OCI-LY1 (cell line): ENCODE results near the gene NAT16.

Experiments used
- H2AFZ ChIP-seq: fragments of 200-600 bp; sonication (generic), shearing (Covaris generic); 2 replicates; pipeline ENCODE4 v1.6.0; 2014; ENCODE audit warnings: antibody characterized with exemption, mild to moderate bottlenecking, low read length
- H3F3A ChIP-seq: fragments of 200-600 bp; sonication (generic), shearing (Covaris generic); 2 replicates; pipeline ENCODE4 v1.6.0; 2014; ENCODE audit warnings: mild to moderate bottlenecking, antibody characterized with exemption, low read length, moderate library complexity; ENCODE audit not compliant: insufficient read depth
- H3K27ac ChIP-seq: fragments of 200-600 bp; sonication (generic); 2 replicates; pipeline ENCODE4 v1.5.1; 2014; ENCODE audit warnings: low read length, mixed run types, mild to moderate bottlenecking, low read depth; ENCODE audit not compliant: poor library complexity, severe bottlenecking
- H3K27me3 ChIP-seq: fragments of 200-600 bp; sonication (generic); 2 replicates; pipeline ENCODE4 v1.6.0; 2014; ENCODE audit warnings: antibody characterized with exemption, mild to moderate bottlenecking, low read length, moderate library complexity; ENCODE audit not compliant: insufficient read depth
- H3K36me3 ChIP-seq: fragments of 200-600 bp; sonication (generic); 2 replicates; pipeline ENCODE4 v1.6.1; 2014; ENCODE audit warnings: mild to moderate bottlenecking, antibody characterized with exemption, low read length, moderate library complexity, mixed read lengths; ENCODE audit not compliant: insufficient read depth
- H3K4me1 ChIP-seq: fragments of 200-600 bp; sonication (generic); 2 replicates; pipeline ENCODE4 v1.5.1; 2014; ENCODE audit warnings: mild to moderate bottlenecking, low read length, moderate library complexity; ENCODE audit not compliant: insufficient read depth, severe bottlenecking
- H3K4me2 ChIP-seq: fragments of 200-600 bp; sonication (generic), shearing (Covaris generic); 2 replicates; pipeline ENCODE4 v1.6.1; 2014; ENCODE audit warnings: low read length
- H3K4me3 ChIP-seq: fragments of 200-600 bp; sonication (generic); 2 replicates; pipeline ENCODE4 v1.5.1; 2014; ENCODE audit warnings: low read length, low read depth, mild to moderate bottlenecking, mixed read lengths; ENCODE audit not compliant: poor library complexity, severe bottlenecking
- H3K79me2 ChIP-seq: fragments of 200-600 bp; shearing (Covaris generic); 2 replicates; pipeline ENCODE4 v1.6.1; 2016; ENCODE audit warnings: mixed run types, low read length, mixed read lengths; ENCODE audit not compliant: insufficient read depth
- H3K9ac ChIP-seq: fragments of 200-600 bp; sonication (generic), shearing (Covaris generic); 2 replicates; pipeline ENCODE4 v1.6.1; 2014; ENCODE audit warnings: mild to moderate bottlenecking, low read length, mixed read lengths
- H3K9me2 ChIP-seq: fragments of 200-600 bp; sonication (generic), shearing (Covaris generic); 2 replicates; pipeline ENCODE4 v1.6.1; 2014; ENCODE audit warnings: low read depth, mild to moderate bottlenecking, low read length, mixed read lengths
- H3K9me3 ChIP-seq: fragments of 200-600 bp; shearing (Covaris generic); 2 replicates; pipeline ENCODE4 v1.6.1; 2014; ENCODE audit warnings: low read length, mixed read lengths
- H4K20me1 ChIP-seq: fragments of 200-600 bp; sonication (generic), shearing (Covaris generic); 2 replicates; pipeline ENCODE4 v1.6.0; 2016; ENCODE audit warnings: mild to moderate bottlenecking, low read length; ENCODE audit not compliant: insufficient read depth
- CTCF ChIP-seq: fragments of 200-600 bp; sonication (generic), shearing (Covaris generic); IDR thresholded peaks from 2 replicates; pipeline ENCODE4 v1.5.1; 2017; ENCODE audit warnings: mild to moderate bottlenecking, antibody characterized with exemption, low read length, moderate library complexity, mixed read lengths
- EZH2 ChIP-seq: fragments of 200-600 bp; sonication (generic), shearing (Covaris generic); IDR thresholded peaks from 2 replicates; pipeline ENCODE4 v1.8.0; 2017; ENCODE audit warnings: borderline replicate concordance, mixed run types, mild to moderate bottlenecking, antibody characterized with exemption, low read length, moderate library complexity, mixed read lengths

Gene NAT16

GRCh38 chr7:101179117-101179516, 976 bp downstream of the NAT16 start:
- Histone ChIP-seq H3K4me2 (no peak overlapping the region), H3K27ac (no peak overlapping the region), H3K9ac (no peak overlapping the region)

GRCh38 chr7:101177644-101178043, 2.4 kb downstream of the NAT16 start:
- Histone ChIP-seq H3K4me2 (no peak overlapping the region), H3K79me2 (no peaks in the 10 kb centered on the region), H4K20me1 (no peaks in the 10 kb centered on the region), H3K27me3 (peaks cover 10% of the 10 kb centered on the region), H3K27ac (no peak overlapping the region), H2AFZ (no peak overlapping the region), H3K4me1 (no peaks in the 10 kb centered on the region), H3K9me3 (no peaks in the 10 kb centered on the region), H3F3A (no peaks in the 10 kb centered on the region), H3K36me3 (no peaks in the 10 kb centered on the region), H3K4me3 (no peak overlapping the region), H3K9ac (no peak overlapping the region), H3K9me2 (no peaks in the 10 kb centered on the region)
- TF ChIP-seq CTCF = no peak
- TF ChIP-seq EZH2 = no peak

More at GRCh38 chr7:101179117-101179516, 976 bp downstream of the NAT16 start:
- Histone ChIP-seq H3K9me3 (no peaks in the 10 kb centered on the region), H3F3A (no peaks in the 10 kb centered on the region), H2AFZ (no peak overlapping the region), H3K4me1 (no peaks in the 10 kb centered on the region), H3K36me3 (no peaks in the 10 kb centered on the region), H3K4me3 (no peak overlapping the region), H3K79me2 (no peaks in the 10 kb centered on the region), H4K20me1 (no peaks in the 10 kb centered on the region), H3K9me2 (no peaks in the 10 kb centered on the region), H3K27me3 (peaks cover 10% of the 10 kb centered on the region)
- TF ChIP-seq CTCF (no peak), EZH2 (no peak)

GRCh38 chr7:101175664-101176063, 4.4 kb downstream of the NAT16 start:
- no peaks in the 10 kb centered on the region for H3K79me2 ChIP-seq
- TF ChIP-seq EZH2 = no peak
- no peak for TF ChIP-seq CTCF
- H3K9ac ChIP-seq = no peak overlapping the region
- no peaks in the 10 kb centered on the region for H3F3A ChIP-seq
- no peaks in the 10 kb centered on the region for H3K4me1 ChIP-seq
- H3K9me3 ChIP-seq = no peaks in the 10 kb centered on the region
- no peak overlapping the region for H3K4me3 ChIP-seq
- no peaks in the 10 kb centered on the region for H4K20me1 ChIP-seq
- no peaks in the 10 kb centered on the region for H3K9me2 ChIP-seq
- H3K4me2 ChIP-seq = no peak overlapping the region
- no peaks in the 10 kb centered on the region for H3K36me3 ChIP-seq
- no peak overlapping the region for H3K27ac ChIP-seq
- H2AFZ ChIP-seq = no peak overlapping the region
- peaks cover 18% of the 10 kb centered on the region for H3K27me3 ChIP-seq
